Heart left ventricle (tissue), 13 donors: ENCODE measurements around the gene ATF6.

ENCODE experiments used
- POLR2A ChIP-seq, 2 donors: fragments of 450-650 bp; IDR thresholded peaks; one replicate each; pipeline ENCODE4 v1.6.1; 2017; ENCODE audit warnings: antibody characterized with exemption in 2 of 2, mild to moderate bottlenecking in 2 of 2, moderate library complexity in 2 of 2
- TF ChIP-seq, protein P1 (sequence below), 12 donors: fragments of 200-600 bp; sonication (generic) in 4 of 12; IDR thresholded peaks; one replicate each; pipeline versions ENCODE4 v1.5.0 to v1.8.0; 2018 to 2022; ENCODE audit warnings: antibody characterized with exemption in 12 of 12, mild to moderate bottlenecking in 5 of 12
- donor health status: ischemic (EF 13 %, LVEDD 7.1; RV severe dilation, severe dysfunction).
- donor health status: DM: no; HTN: yes; CAD: no.
- donor health status: DM: no; HTN: no; CAD: no.
- donor health status: ischemic (EF 25% LVEDD 6.9; RV normal size, moderate dysfunction).
- donor health status: ischemic (EF 25% LVEDD 5.7; RV mildly dilated, moderate dysfunction).
- donor health status: ischemic (EF 35%, LVEDD 5.7; RV mildly dilated, moderate dysfunction).
- donor health status: nonischemic (EF 11% LVEDD 7.7; RV severe dilation, severe dysfunction).
- donor health status: DM: yes; HTN: yes; CAD: no.
- donor health status: PGD.
- donor health status: ischemic (EF 29% LVEDD 5.4; RV normal size, mild dysfunction).
- donor health status: nonischemic (EF 23%, LVEDD 6.1; RV moderate dilation, normal function).

GRCh38 chr1:161719325-161719611, 46.9 kb upstream of the ATF6 start:
- TF ChIP-seq, protein P1, sequence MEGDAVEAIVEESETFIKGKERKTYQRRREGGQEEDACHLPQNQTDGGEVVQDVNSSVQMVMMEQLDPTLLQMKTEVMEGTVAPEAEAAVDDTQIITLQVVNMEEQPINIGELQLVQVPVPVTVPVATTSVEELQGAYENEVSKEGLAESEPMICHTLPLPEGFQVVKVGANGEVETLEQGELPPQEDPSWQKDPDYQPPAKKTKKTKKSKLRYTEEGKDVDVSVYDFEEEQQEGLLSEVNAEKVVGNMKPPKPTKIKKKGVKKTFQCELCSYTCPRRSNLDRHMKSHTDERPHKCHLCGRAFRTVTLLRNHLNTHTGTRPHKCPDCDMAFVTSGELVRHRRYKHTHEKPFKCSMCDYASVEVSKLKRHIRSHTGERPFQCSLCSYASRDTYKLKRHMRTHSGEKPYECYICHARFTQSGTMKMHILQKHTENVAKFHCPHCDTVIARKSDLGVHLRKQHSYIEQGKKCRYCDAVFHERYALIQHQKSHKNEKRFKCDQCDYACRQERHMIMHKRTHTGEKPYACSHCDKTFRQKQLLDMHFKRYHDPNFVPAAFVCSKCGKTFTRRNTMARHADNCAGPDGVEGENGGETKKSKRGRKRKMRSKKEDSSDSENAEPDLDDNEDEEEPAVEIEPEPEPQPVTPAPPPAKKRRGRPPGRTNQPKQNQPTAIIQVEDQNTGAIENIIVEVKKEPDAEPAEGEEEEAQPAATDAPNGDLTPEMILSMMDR (IDR thresholded peaks at IDR 0.05), result no peak
- no peak for TF ChIP-seq POLR2A (IDR thresholded peaks at IDR 0.05)
